Neutrophil (primary cell): ENCODE results near the gene KPNA1.

Source experiments
- H3K27ac ChIP-seq: fragments of 200-600 bp; sonication (generic); 2 replicates; pipeline ENCODE4 v1.5.1; 2016; ENCODE audit warnings: mild to moderate bottlenecking, moderate library complexity
- H3K27me3 ChIP-seq: fragments of 200-600 bp; sonication (generic); 2 replicates; pipeline ENCODE4 v1.6.0; 2016; ENCODE audit warnings: mild to moderate bottlenecking
- H3K36me3 ChIP-seq: fragments of 200-600 bp; sonication (generic); 2 replicates; pipeline ENCODE4 v1.5.1; 2017
- H3K4me1 ChIP-seq, 2 experiments: fragments of 200-600 bp in 1 of 2; sonication (generic) in 1 of 2; 1 replicate in 1 of 2; 2 replicates in 1 of 2; pipeline versions ENCODE4 v1.5.1 to v1.6.1; 2013 to 2016; ENCODE audit warnings: low read depth in 1 of 2, low read length in 1 of 2, mild to moderate bottlenecking in 1 of 2, moderate library complexity in 1 of 2; ENCODE audit not compliant: control insufficient read depth in 1 of 2, insufficient read depth in 1 of 2
- H3K4me3 ChIP-seq, 2 experiments: fragments of 200-600 bp in 1 of 2; sonication (generic) in 1 of 2; 1 replicate in 1 of 2; 2 replicates in 1 of 2; pipeline ENCODE4 v1.5.1; 2013 to 2016; ENCODE audit warnings: low read depth in 1 of 2, low read length in 1 of 2, mild to moderate bottlenecking in 1 of 2, moderate library complexity in 1 of 2
- H3K9me3 ChIP-seq: fragments of 200-600 bp; sonication (generic); 2 replicates; pipeline ENCODE4 v1.5.1; 2016
- CTCF ChIP-seq: fragments of 200-600 bp; sonication (generic); IDR thresholded peaks from 2 replicates; pipeline ENCODE4 v1.5.1; 2016; ENCODE audit warnings: antibody characterized with exemption

KPNA1 gene

GRCh38 chr3:122466701-122467240 is 48.0 kb downstream of the KPNA1 start:
- Histone ChIP-seq H3K9me3 (no peaks in the 10 kb centered on the region), H3K27me3 (no peaks in the 10 kb centered on the region), H3K36me3 (peaks cover 40% of the 10 kb centered on the region), H3K4me1 (no peaks in the 10 kb centered on the region), H3K4me3 (no peak overlapping the region), H3K27ac (no peak overlapping the region)
- no peak for TF ChIP-seq CTCF

- no peak overlapping the region for H3K27ac ChIP-seq
- H3K36me3 ChIP-seq, result peaks cover 57% of the 10 kb centered on the region
- H3K4me3 ChIP-seq, result no peak overlapping the region
- no peak for TF ChIP-seq CTCF
- no peaks in the 10 kb centered on the region for H3K27me3 ChIP-seq
- H3K9me3 ChIP-seq, result no peaks in the 10 kb centered on the region
- H3K4me1 ChIP-seq, result no peaks in the 10 kb centered on the region
These were observed 50.1 kb downstream of the KPNA1 start for GRCh38 chr3:122464659-122465058.

GRCh38 chr3:122462406-122462805 is 52.3 kb downstream of the KPNA1 start:
- no peaks in the 10 kb centered on the region for H3K27me3 ChIP-seq
- no peaks in the 10 kb centered on the region for H3K9me3 ChIP-seq
- no peak for TF ChIP-seq CTCF
- no peaks in the 10 kb centered on the region for H3K4me1 ChIP-seq
- no peak overlapping the region for H3K27ac ChIP-seq
- no peak overlapping the region for H3K4me3 ChIP-seq
- H3K36me3 ChIP-seq, result peaks cover 78% of the 10 kb centered on the region

GRCh38 chr3:122461806-122462205 is 52.9 kb downstream of the KPNA1 start:
- no peaks in the 10 kb centered on the region for H3K4me1 ChIP-seq
- no peak for TF ChIP-seq CTCF
- no peak overlapping the region for H3K4me3 ChIP-seq
- no peaks in the 10 kb centered on the region for H3K27me3 ChIP-seq
- H3K27ac ChIP-seq, result no peak overlapping the region
- H3K9me3 ChIP-seq, result no peaks in the 10 kb centered on the region
- H3K36me3 ChIP-seq, result peaks cover 78% of the 10 kb centered on the region

- H3K4me1 ChIP-seq, result no peaks in the 10 kb centered on the region
- H3K27ac ChIP-seq, result no peak overlapping the region
- H3K9me3 ChIP-seq, result no peaks in the 10 kb centered on the region
- H3K4me3 ChIP-seq, result no peak overlapping the region
- H3K36me3 ChIP-seq, result peaks cover 79% of the 10 kb centered on the region
- TF ChIP-seq CTCF, result no peak
- no peaks in the 10 kb centered on the region for H3K27me3 ChIP-seq
These were observed 55.7 kb downstream of the KPNA1 start for GRCh38 chr3:122458992-122459391.

GRCh38 chr3:122457706-122458105 is 57.0 kb downstream of the KPNA1 start:
- Histone ChIP-seq H3K9me3 (no peaks in the 10 kb centered on the region), H3K36me3 (peaks cover 78% of the 10 kb centered on the region), H3K27ac (no peak overlapping the region), H3K4me3 (no peak overlapping the region), H3K27me3 (no peaks in the 10 kb centered on the region), H3K4me1 (no peaks in the 10 kb centered on the region)
- no peak for TF ChIP-seq CTCF
